NOMO-1 (cell line): Measurements from ENCODE around the gene HOXD4.

Source experiments
- DNase-seq, 2 experiments: peaks; one replicate each; lab custom pipeline; 2025; ENCODE audit not compliant: unreplicated experiment in 2 of 2; lab: John Stamatoyannopoulos, UW

The HOXD4 gene

DNA sequence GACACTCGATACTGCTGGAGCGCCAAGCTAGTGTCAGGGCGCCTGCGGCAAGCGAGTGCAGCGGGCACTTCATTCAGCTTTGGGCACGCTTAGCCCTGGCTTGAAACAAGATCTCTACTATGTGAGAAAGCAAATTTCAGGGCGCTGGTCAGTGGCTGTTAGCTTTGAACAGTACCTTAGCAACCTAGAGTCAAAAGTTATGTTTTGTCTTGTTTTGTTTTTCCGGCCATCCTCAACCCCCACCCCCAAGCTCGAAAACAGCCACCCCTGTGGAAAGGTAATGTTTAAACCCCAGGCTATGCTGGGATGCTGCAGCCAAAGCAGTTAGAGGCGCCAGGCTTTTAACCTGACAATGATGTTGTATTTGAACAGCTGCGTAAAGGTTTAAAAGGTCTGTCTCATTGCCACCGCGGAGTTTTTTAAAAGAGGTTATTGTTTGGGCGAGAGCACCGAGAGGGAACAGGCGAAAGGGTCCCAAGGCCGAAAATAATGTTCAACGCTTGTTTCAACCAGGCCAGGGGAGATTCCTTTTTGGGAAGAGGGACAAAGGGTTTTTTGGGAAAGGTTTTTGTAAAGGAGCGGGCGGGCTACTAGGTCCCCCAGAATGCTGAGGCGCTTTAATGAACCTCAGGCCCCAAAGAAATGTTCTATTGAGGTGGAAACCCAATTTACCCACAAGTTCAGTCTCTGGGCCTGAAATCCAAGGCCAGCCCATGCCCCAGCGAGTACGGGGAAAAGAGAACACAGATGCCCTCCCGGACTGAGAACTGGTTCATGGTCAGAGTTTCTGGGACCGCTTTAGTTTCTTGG is 37.0 kb upstream of the HOXD4 start:
- no peak for DNase-seq

DNA sequence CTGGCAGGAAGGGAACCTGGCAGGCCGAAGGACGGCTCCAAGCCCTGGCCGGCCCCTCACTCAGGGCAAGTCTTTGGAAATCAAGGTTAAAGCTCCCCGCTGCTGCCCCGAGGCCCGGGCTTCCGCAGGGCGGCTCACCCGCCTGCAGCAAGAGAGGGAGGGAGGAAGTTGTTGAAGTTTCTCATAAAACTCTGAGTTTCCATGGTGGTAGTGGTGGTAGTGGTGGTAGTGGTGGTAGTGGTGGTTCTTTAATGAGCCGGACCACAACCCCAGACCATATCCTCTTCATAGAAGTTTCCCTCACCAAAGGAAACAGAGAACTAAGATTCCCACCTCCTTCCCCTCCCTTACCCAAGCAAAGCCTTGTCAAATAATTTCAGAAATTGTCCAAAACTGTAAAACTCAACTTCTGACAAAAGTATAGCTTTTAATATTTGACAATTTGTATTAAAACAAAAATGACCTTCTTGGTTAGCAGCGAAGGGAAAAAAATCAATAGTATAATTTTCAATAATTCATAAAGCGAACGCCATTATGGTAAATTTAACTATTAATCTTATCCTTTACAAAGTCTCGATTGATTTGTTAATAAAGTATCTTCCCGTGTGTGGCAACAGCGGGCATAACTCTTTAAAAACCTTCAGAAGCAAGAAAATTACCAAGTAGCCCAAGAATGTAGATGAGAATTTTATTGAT is 36.3 kb upstream of the HOXD4 start:
- no peak for DNase-seq

- no peak for DNase-seq
These were observed 35.2 kb upstream of the HOXD4 start, which contains the start of gene HOXD10 for GRCh38 chr2:176115883-176116813. HOXD10 (plus strand) TSS chr2:176116778; CDS start chr2:176116834, 56 bp downstream.

- DNase-seq = no peak
These were observed 34.1 kb upstream of the HOXD4 start for GRCh38 chr2:176117162-176117822.

GRCh38 chr2:176117823-176118371 is 33.5 kb upstream of the HOXD4 start:
- no peak for DNase-seq

- peak; percentile 18 to 27 for DNase-seq
These were observed 32.6 kb upstream of the HOXD4 start for GRCh38 chr2:176118601-176119339.

DNA sequence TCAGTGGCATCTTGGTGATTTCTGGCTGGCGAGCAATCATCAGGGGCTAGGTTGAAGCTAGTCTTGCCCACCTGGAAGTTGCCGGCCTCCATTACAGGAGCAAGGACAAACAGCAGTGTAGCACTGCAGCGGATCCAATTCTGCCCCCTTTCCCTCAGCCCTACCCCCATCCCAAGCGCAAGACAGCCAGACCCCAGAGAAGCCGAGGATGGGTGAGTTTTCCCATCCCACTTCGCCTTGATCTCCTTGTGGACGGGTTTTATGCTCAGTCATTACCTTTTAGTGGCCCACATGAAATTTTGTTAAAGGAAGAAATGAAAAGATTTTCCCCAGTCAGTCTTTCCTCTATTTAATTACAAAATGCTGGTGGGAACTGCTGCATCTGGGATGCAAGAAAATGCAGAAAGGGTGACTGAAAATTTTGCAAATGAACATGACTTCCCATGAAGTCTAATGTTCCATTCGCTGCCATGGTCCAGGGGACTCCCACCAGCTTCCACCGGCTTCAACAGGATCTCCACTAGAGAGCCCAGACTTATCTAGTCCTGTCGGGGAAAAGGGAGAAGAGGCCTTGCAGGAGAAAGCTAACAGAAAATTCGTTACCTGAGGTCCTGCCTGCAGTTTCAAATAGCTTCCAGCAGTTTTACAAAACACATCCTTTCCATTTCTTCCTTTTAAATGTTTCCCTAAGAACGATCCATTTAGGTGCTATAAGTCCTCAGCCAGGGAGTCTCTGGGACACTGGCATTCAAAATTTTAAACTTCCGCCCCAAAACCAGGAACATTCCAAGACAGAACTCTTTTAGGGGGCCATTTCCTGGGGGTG is 30.8 kb upstream of the HOXD4 start:
- no peak for DNase-seq

DNA sequence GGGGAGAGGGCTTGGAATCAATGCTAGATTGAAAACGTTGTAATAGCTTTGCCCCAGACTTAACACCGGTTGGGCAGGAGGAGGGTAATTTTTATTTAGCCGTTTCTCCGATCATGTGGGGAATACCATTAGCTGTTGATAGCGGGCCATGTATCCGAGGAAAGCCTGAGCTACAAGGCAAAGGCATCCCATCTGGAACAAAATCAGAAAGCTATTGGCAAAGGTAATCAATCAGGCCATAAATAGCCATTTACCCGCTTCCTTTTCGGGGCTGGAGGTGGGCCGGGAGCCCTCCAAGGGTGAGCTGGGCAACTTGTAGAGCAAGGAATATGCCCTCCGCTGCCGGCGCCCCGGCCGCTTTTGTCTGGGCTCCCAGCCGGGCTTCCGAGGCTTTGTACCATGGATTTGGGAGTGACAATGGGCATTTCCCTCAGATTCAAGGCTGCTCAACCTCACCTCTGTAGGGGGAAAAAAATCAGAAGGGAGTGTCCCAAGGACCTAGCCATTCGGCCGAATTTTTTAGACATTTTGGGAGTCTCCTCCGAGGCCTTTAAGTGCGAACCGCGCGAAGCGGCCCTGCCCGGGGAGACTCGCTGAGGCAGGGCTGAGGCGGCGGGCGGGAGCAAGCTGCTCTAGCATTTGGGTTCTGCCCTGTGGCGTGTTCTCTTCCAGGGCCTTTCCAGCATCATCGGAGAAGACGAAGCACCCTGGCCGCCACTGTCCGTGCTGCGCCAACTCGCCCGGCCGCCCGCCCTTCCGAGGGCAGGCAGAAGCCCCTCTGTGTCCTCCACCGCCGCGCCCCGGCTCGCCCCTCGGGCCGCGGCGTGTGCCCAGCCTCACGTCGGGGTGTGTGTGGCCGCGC is 29.9 kb upstream of the HOXD4 start:
- DNase-seq = no peak

GRCh38 chr2:176122052-176122682 is 29.2 kb upstream of the HOXD4 start:
- DNase-seq = no peak

GRCh38 chr2:176122683-176123410 is 28.5 kb upstream of the HOXD4 start, which contains the start of gene HOXD9:
HOXD9 (plus strand) TSS chr2:176122719; CDS start chr2:176122769, 50 bp downstream.
- no peak for DNase-seq

- no peak for DNase-seq
These were observed 27.8 kb upstream of the HOXD4 start for GRCh38 chr2:176123411-176124109.

- no peak for DNase-seq
These were observed 27.0 kb upstream of the HOXD4 start for GRCh38 chr2:176124110-176124946.

DNA sequence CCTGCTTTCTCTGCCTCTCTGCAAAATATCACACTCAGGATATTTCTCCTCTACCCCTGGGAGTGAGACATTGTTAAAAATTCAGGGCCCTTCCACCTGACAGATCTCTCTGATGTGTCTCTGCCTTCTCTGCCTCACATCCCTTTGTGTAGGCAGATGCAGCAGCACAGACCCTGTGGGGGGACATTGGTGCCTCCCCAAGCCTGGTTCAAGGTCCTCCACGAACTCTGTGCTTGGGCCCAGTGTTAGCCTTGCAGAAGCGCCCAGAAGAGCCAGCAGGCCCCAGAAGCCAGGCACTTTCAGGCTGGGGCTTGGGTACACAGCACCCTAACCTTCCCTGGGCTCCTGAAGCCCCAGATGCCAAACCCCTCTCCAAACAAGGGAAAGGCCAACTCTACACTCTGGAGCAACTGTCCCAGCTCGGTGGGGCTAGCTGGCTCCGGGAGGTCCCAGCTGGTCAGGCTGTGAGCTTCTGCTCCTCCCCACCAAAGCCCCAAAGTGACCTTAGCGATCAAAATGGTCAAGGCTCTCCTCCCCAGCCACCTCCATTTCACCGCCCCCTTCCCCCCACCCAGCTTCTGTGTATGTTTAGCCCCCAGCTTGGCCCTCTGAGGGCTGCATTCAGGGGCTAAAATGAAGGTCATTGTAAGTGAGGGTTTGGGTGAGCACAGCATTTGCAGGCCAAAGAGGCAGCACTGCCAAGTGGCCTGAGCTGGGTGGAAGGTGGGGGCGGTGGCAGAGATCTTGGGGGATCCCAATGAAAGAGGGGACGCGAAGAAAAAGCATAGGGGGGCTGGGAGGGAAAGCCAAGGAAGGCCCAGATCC is 26.2 kb upstream of the HOXD4 start:
- no peak for DNase-seq

- DNase-seq = no peak
These were observed 25.6 kb upstream of the HOXD4 start for GRCh38 chr2:176125772-176126054.
